Measurements from ENCODE around the gene ERC2. TPM values are rescaled to one million over a fixed set of nuclear protein-coding genes. Genes with fewer than 3 reads are reported as not detected.
A peak's percentile ranks its signal among the peaks of the same experiment; 100 is the strongest.

The ERC2 gene
- total RNA-seq, 2 donors from 2014 or later: 0.21 to 0.30 TPM

- Histone ChIP-seq H3K36me3 (no peaks in the 10 kb centered on the region), H3K4me3 (no peak overlapping the region), H3K4me1 (no peaks in the 10 kb centered on the region), H3K9me3 (no peaks in the 10 kb centered on the region), H3K9ac (ENCODE audit: low read depth in 2 of 2, low read length in 2 of 2) (no peak overlapping the region), H3K27ac (peak overlapping the region; percentile 5), H3K27me3 (no peaks in the 10 kb centered on the region)
- TF ChIP-seq, protein P1, sequence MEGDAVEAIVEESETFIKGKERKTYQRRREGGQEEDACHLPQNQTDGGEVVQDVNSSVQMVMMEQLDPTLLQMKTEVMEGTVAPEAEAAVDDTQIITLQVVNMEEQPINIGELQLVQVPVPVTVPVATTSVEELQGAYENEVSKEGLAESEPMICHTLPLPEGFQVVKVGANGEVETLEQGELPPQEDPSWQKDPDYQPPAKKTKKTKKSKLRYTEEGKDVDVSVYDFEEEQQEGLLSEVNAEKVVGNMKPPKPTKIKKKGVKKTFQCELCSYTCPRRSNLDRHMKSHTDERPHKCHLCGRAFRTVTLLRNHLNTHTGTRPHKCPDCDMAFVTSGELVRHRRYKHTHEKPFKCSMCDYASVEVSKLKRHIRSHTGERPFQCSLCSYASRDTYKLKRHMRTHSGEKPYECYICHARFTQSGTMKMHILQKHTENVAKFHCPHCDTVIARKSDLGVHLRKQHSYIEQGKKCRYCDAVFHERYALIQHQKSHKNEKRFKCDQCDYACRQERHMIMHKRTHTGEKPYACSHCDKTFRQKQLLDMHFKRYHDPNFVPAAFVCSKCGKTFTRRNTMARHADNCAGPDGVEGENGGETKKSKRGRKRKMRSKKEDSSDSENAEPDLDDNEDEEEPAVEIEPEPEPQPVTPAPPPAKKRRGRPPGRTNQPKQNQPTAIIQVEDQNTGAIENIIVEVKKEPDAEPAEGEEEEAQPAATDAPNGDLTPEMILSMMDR (IDR thresholded peaks at IDR 0.05): no peak
- intact Hi-C loops (cut with DNase I): no loop called here
- peak; percentile 32 for DNase-seq
These were observed 539.0 kb downstream of the ERC2 start for GRCh38 chr3:55929154-55929869.

DNA sequence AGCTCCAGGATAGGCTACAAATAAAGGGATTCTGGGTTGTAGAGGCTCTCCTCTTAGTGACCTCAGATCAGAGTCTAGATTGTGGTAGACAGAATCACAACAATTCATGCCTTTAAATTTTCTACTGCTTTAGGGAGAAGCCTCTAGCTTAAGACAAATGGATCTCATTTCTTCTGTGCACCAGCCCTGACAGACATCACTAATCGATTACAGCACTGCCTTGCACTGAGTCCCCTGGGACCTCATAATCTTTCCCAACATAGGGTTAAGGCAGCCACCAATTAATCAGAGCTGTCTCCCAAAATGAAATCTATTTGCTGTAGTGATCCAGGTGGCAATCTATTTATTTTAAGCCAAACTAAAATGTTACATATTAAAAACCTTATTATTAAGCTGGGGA is 544.6 kb downstream of the ERC2 start:
- DNase-seq: no peak
- H3K27ac ChIP-seq: no peak overlapping the region
- H3K4me1 ChIP-seq: no peaks in the 10 kb centered on the region
- no peaks in the 10 kb centered on the region for H3K36me3 ChIP-seq
- no peaks in the 10 kb centered on the region for H3K27me3 ChIP-seq
- no peak overlapping the region for H3K9ac ChIP-seq (ENCODE audit: low read depth in 2 of 2, low read length in 2 of 2)
- intact Hi-C loops (cut with DNase I): no loop called here
- no peaks in the 10 kb centered on the region for H3K9me3 ChIP-seq
- TF ChIP-seq, protein P1 (IDR thresholded peaks at IDR 0.05): no peak
- H3K4me3 ChIP-seq: no peak overlapping the region

DNA sequence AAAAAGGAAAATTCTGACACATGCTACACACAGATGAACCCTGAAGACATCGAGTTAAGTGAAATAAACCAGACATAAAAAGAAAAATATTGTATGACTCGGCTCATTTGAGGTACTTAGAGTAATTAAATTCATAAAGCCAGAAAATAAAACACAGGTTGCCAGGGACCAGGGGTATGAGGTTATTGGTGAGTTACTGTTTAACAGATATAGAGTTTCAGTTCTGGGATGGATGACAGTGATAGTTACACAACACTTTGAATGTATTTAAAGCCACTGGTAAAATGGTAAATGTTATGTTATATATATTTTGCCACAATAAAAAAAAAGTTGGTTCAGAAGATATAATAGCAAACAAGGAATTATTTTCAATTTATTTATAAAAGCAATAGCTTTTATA is 545.1 kb downstream of the ERC2 start:
- H3K27me3 ChIP-seq: no peaks in the 10 kb centered on the region
- intact Hi-C loops (cut with DNase I): no loop called here
- no peak for DNase-seq

DNA sequence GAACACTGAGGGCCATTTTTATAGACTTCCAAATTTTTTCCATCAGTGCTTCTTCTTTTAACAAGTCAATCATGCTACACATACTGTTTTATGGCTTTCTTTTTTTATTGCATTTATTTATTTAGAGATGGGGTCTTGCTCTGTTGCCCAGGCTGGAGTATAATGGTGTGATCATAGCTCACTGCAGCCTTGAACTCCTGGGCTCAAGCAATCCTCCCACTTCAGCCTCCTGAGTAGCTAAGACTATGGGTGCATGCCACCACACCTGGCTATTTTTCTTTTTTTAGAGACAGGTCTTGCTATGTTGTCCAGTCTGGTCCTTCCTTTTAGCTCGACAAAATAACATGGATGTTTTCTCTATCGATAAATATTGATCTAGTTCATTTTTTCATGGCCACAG is 555.4 kb downstream of the ERC2 start:
- no peak for DNase-seq
- TF ChIP-seq, protein P1 (IDR thresholded peaks at IDR 0.05): no peak
- intact Hi-C loops (cut with DNase I): no loop called here
- Histone ChIP-seq H3K27me3 (no peaks in the 10 kb centered on the region), H3K4me1 (no peaks in the 10 kb centered on the region), H3K36me3 (no peaks in the 10 kb centered on the region), H3K27ac (no peak overlapping the region), H3K4me3 (no peak overlapping the region), H3K9ac (ENCODE audit: low read depth in 2 of 2, low read length in 2 of 2) (no peak overlapping the region), H3K9me3 (no peaks in the 10 kb centered on the region)

More for the DNA sequence above, 545.1 kb downstream of the ERC2 start:
- H3K4me1 ChIP-seq: no peaks in the 10 kb centered on the region
- H3K4me3 ChIP-seq: no peak overlapping the region
- no peaks in the 10 kb centered on the region for H3K36me3 ChIP-seq
- H3K9me3 ChIP-seq: no peaks in the 10 kb centered on the region
- TF ChIP-seq, protein P1 (IDR thresholded peaks at IDR 0.05): no peak
- no peak overlapping the region for H3K27ac ChIP-seq
- H3K9ac ChIP-seq (ENCODE audit: low read depth in 2 of 2, low read length in 2 of 2): no peak overlapping the region

GRCh38 chr3:55911266-55911665 is 557.0 kb downstream of the ERC2 start:
- no peaks in the 10 kb centered on the region for H3K36me3 ChIP-seq
- no peak overlapping the region for H3K9ac ChIP-seq (ENCODE audit: low read depth in 2 of 2, low read length in 2 of 2)
- H3K27me3 ChIP-seq: no peaks in the 10 kb centered on the region
- H3K27ac ChIP-seq: no peak overlapping the region
- no peaks in the 10 kb centered on the region for H3K4me1 ChIP-seq
- no peaks in the 10 kb centered on the region for H3K9me3 ChIP-seq
- intact Hi-C loops (cut with DNase I): no loop called here
- TF ChIP-seq, protein P1 (IDR thresholded peaks at IDR 0.05): no peak
- DNase-seq: no peak
- H3K4me3 ChIP-seq: no peak overlapping the region
